Cardiac ventricle fibroblast (primary cell): Measurements from ENCODE around the gene MOCS2. TPM values are rescaled to one million over a fixed set of nuclear protein-coding genes. Genes with fewer than 3 reads are reported as not detected.

Source experiments
- total RNA-seq: library from RNA; depleted of rRNA; stranded (reverse); fragments of >200 nt; gene quantifications from 2 replicates; pipeline ENCODE4 v1.2.3, GENCODE V29; 2015

The MOCS2 gene
- 36.1 and 54.9 TPM in 2 replicates for total RNA-seq

GRCh38 chr5:53109443-53110127, at the start of gene MOCS2:
Gene MOCS2, minus strand, starts transcription at chr5:53109757. Its CDS starts 2,583 bp downstream, at chr5:53107174.

Other genes with a start within 250 kb of the MOCS2 start
- gene ITGA2, start 120.4 kb downstream of the MOCS2 start, total RNA-seq: 5.2 and 6.4 TPM in 2 replicates